Measurements from ENCODE around the gene OR51V1. TPM values are rescaled to one million over a fixed set of nuclear protein-coding genes. Genes with fewer than 3 reads are reported as not detected.

OR51V1 gene
- total and polyA plus RNA-seq, 2 donors (not counting 1 experiment from before 2014, with no cell fraction given): not detected

- Mint-ChIP-seq H3K27ac (no peak overlapping the region), H3K9me3 (ENCODE audit: insufficient read depth) (no peaks in the 10 kb centered on the region), H3K27me3 (peaks cover 6% of the 10 kb centered on the region), H3K4me3 (no peak overlapping the region), H3K4me1 (peaks cover 6% of the 10 kb centered on the region)
- intact Hi-C loops (cut with micrococcal nuclease): no loop called here
- Histone ChIP-seq H3K27ac (ENCODE audit: low read length in 2 of 2) (no peak overlapping the region), H3K36me3 (replicated peaks in 1 of 2; ENCODE audit: control extremely low read depth in 1 of 2, control insufficient read depth in 1 of 2, extremely low read depth in 1 of 2, insufficient read depth in 2 of 2, low read length in 1 of 2) (no peaks in the 10 kb centered on the region), H3K9ac (ENCODE audit: low read length) (no peak overlapping the region), H3K9me3 (ENCODE audit: control extremely low read depth in 1 of 3, control insufficient read depth in 2 of 3, insufficient read depth in 1 of 3, low read length in 2 of 3) (no peaks in the 10 kb centered on the region), H2AFZ (ENCODE audit: insufficient read depth, low read depth, low read length, poor library complexity, severe bottlenecking) (no peak overlapping the region), H3K4me3 (ENCODE audit: control extremely low read depth in 1 of 5, extremely low read depth in 1 of 5, insufficient read depth in 1 of 5, low read depth in 2 of 5, low read length in 4 of 5) (no peak overlapping the region), H3K4me1 (ENCODE audit: control insufficient read depth in 2 of 2, insufficient read depth in 2 of 2, low read length in 2 of 2) (no peaks in the 10 kb centered on the region), H3K27me3 (replicated peaks in 1 of 4; ENCODE audit: control extremely low read depth in 1 of 4, control insufficient read depth in 3 of 4, insufficient read depth in 4 of 4, low read length in 3 of 4) (no peaks in the 10 kb centered on the region), H3K79me2 (ENCODE audit: control insufficient read depth, insufficient read depth, low read length) (no peaks in the 10 kb centered on the region), H4K20me1 (ENCODE audit: control insufficient read depth, insufficient read depth, low read length, poor library complexity, severe bottlenecking) (no peaks in the 10 kb centered on the region), H3K4me2 (replicated peaks; ENCODE audit: low read depth, low read length, poor library complexity, severe bottlenecking) (no peak overlapping the region)
- DNase-seq (no peak), ATAC-seq (ENCODE audit: low read depth) (no peak)
- TF ChIP-seq EZH2 (IDR thresholded peaks at IDR 0.05; ENCODE audit: borderline replicate concordance, insufficient read depth, low read depth, low read length, poor library complexity, severe bottlenecking) (no peak), CTCF (IDR thresholded peaks at IDR 0.05) (no peak)
- POLR2A ChIA-PET: no interaction called here
- no CpG with 5 or more reads among the region's 1 CpG for WGBS (ENCODE audit: insufficient coverage)
- CTCF ChIA-PET: no interaction called here
Measured at GRCh38 chr11:5233307-5233706, 32.8 kb upstream of the OR51V1 start.

DNA sequence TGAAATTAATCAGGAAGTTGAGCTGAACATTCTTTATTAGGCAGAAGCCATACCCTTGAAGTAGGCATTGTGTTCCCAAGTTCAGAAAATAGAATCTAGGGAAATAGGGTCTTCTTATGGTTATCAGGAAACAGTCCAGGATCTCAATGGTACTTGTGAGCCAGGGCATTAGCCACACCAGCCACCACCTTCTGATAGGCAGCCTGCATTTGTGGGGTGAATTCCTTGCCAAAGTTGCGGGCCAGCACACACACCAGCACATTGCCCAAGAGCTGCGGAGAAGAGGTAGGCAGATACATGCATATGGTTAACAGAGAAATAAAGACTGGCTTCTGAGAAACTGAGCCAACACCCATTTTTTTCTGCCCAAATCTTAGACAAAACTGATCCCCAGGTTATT, 32.3 kb upstream of the OR51V1 start:
- no peaks in the 10 kb centered on the region for H3K36me3 ChIP-seq (replicated peaks in 1 of 2; ENCODE audit: control extremely low read depth in 1 of 2, control insufficient read depth in 1 of 2, extremely low read depth in 1 of 2, insufficient read depth in 2 of 2, low read length in 1 of 2)
- H3K9ac ChIP-seq (ENCODE audit: low read length): no peak overlapping the region
- POLR2A ChIA-PET: no interaction called here
- WGBS (ENCODE audit: insufficient coverage): no CpG with 5 or more reads among the region's 2 CpGs
- H3K4me1 ChIP-seq (ENCODE audit: control insufficient read depth in 2 of 2, insufficient read depth in 2 of 2, low read length in 2 of 2): no peaks in the 10 kb centered on the region
- CTCF ChIA-PET: no interaction called here
- no peaks in the 10 kb centered on the region for H3K9me3 ChIP-seq (ENCODE audit: control extremely low read depth in 1 of 3, control insufficient read depth in 2 of 3, insufficient read depth in 1 of 3, low read length in 2 of 3)
- Mint-ChIP-seq H3K27ac (no peak overlapping the region), H3K27me3 (peaks cover 6% of the 10 kb centered on the region), H3K9me3 (ENCODE audit: insufficient read depth) (no peaks in the 10 kb centered on the region), H3K4me1 (peaks cover 6% of the 10 kb centered on the region), H3K4me3 (no peak overlapping the region)
- no peak overlapping the region for H3K4me2 ChIP-seq (replicated peaks; ENCODE audit: low read depth, low read length, poor library complexity, severe bottlenecking)
- H3K27ac ChIP-seq (ENCODE audit: low read length in 2 of 2): no peak overlapping the region
- TF ChIP-seq CTCF (IDR thresholded peaks at IDR 0.05) (no peak), EZH2 (IDR thresholded peaks at IDR 0.05; ENCODE audit: borderline replicate concordance, insufficient read depth, low read depth, low read length, poor library complexity, severe bottlenecking) (no peak)
- intact Hi-C loops (cut with micrococcal nuclease): no loop called here
- ATAC-seq (ENCODE audit: low read depth): no peak
- no peak for DNase-seq
- no peaks in the 10 kb centered on the region for H3K27me3 ChIP-seq (replicated peaks in 1 of 4; ENCODE audit: control extremely low read depth in 1 of 4, control insufficient read depth in 3 of 4, insufficient read depth in 4 of 4, low read length in 3 of 4)
- no peak overlapping the region for H2AFZ ChIP-seq (ENCODE audit: insufficient read depth, low read depth, low read length, poor library complexity, severe bottlenecking)
- H4K20me1 ChIP-seq (ENCODE audit: control insufficient read depth, insufficient read depth, low read length, poor library complexity, severe bottlenecking): no peaks in the 10 kb centered on the region
- no peaks in the 10 kb centered on the region for H3K79me2 ChIP-seq (ENCODE audit: control insufficient read depth, insufficient read depth, low read length)
- no peak overlapping the region for H3K4me3 ChIP-seq (ENCODE audit: control extremely low read depth in 1 of 5, extremely low read depth in 1 of 5, insufficient read depth in 1 of 5, low read depth in 2 of 5, low read length in 4 of 5)

Measured in B cell (primary cell).